Upper lobe of left lung (tissue), 4 donors: ENCODE results near the gene CCDC148.

Source experiments
- POLR2A ChIP-seq, 4 donors: fragments of 450-650 bp; IDR thresholded peaks; one replicate each; pipeline ENCODE4 v1.5.1; 2016 to 2017; ENCODE audit warnings: antibody characterized with exemption in 4 of 4, mild to moderate bottlenecking in 2 of 4
- TF ChIP-seq, protein P1 (sequence below), 6 experiments: fragments of 450-650 bp in 4 of 6; fragments of 200-600 bp in 2 of 6; sonication (generic) in 2 of 6; IDR thresholded peaks; one replicate each; pipeline ENCODE4 v1.5.1; 2016 to 2019; ENCODE audit warnings: antibody characterized with exemption in 6 of 6

DNA sequence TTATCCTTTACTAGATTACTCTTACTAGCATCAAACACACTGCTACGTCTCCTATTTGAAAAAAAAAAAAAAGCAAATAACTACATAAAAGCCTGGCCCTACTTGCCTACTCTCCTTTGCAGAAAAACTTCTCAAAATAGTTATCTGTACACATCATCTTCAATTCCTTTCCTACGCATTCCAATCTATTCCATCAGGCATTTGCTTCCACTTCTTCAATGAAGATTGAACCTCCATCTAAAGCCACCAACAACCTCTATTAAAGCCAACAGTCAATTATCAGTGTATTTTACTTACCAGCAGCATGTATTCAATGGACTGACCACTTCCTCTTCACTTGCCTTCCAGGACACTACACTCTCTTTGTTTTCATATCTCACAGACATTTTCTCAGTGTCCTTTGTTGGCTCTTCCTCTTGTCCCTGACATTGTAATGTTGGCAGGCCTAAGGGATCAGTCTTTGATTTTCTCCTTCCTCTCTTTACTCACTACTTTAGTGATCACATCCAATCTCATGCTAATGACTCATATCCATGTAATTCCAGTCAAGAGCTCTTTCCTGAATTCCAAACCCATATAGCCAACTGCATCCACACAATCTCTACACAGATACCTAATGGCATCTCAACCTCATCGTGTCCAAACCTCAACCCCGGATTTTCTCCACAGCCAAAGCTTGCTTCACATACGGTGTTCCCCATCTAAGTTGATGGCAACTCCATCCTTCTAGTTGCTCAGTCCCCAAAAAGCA is 131.3 kb downstream of the CCDC148 start:
- TF ChIP-seq, protein P1, sequence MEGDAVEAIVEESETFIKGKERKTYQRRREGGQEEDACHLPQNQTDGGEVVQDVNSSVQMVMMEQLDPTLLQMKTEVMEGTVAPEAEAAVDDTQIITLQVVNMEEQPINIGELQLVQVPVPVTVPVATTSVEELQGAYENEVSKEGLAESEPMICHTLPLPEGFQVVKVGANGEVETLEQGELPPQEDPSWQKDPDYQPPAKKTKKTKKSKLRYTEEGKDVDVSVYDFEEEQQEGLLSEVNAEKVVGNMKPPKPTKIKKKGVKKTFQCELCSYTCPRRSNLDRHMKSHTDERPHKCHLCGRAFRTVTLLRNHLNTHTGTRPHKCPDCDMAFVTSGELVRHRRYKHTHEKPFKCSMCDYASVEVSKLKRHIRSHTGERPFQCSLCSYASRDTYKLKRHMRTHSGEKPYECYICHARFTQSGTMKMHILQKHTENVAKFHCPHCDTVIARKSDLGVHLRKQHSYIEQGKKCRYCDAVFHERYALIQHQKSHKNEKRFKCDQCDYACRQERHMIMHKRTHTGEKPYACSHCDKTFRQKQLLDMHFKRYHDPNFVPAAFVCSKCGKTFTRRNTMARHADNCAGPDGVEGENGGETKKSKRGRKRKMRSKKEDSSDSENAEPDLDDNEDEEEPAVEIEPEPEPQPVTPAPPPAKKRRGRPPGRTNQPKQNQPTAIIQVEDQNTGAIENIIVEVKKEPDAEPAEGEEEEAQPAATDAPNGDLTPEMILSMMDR (IDR thresholded peaks at IDR 0.05) = no peak
- TF ChIP-seq POLR2A (IDR thresholded peaks at IDR 0.05) = no peak
